Vagina (tissue), 2 donors: ENCODE data around the gene ACAP1. TPM values are rescaled to one million over a fixed set of nuclear protein-coding genes. Genes with fewer than 3 reads are reported as not detected.
A peak's percentile ranks its signal among the peaks of the same experiment; 100 is the strongest.

Experiments
- DNase-seq, 2 donors: peaks; one replicate each; pipeline ENCODE4 v3.0.0-alpha.2; 2017; ENCODE audit errors: extremely low spot score in 2 of 2
- H3K27ac ChIP-seq: fragments of 200-600 bp; sonication (generic); one replicate; pipeline ENCODE4 v1.5.1; 2019
- H3K27me3 ChIP-seq: fragments of 200-600 bp; sonication (generic); one replicate; pipeline ENCODE4 v1.5.1; 2019
- H3K36me3 ChIP-seq, 2 donors: fragments of 200-600 bp; sonication (generic); one replicate each; pipeline ENCODE4 v1.5.1; 2017 to 2019
- H3K4me1 ChIP-seq: fragments of 200-600 bp; sonication (generic); one replicate; pipeline ENCODE4 v1.5.1; 2019
- H3K4me3 ChIP-seq, 2 donors: fragments of 200-600 bp; sonication (generic); 1 replicate in 1 of 2; 2 replicates in 1 of 2; pipeline ENCODE4 v1.5.1; 2016 to 2019
- H3K9me3 ChIP-seq: fragments of 200-600 bp; sonication (generic); one replicate; pipeline ENCODE4 v1.5.1; 2019
- CTCF ChIP-seq, 3 experiments: fragments of 450-650 bp in 2 of 3; fragments of 200-600 bp in 1 of 3; sonication (generic) in 1 of 3; IDR thresholded peaks; one replicate each; pipeline ENCODE4 v1.5.1; 2017 to 2019; ENCODE audit warnings: antibody characterized with exemption in 3 of 3, mild to moderate bottlenecking in 2 of 3, moderate library complexity in 2 of 3
- POLR2A ChIP-seq, 2 donors: fragments of 450-650 bp; IDR thresholded peaks; one replicate each; pipeline ENCODE4 v1.6.1; 2017; ENCODE audit warnings: antibody characterized with exemption in 2 of 2, mild to moderate bottlenecking in 2 of 2, moderate library complexity in 2 of 2
- POLR2AphosphoS5 ChIP-seq, 2 donors: sonication (generic); formaldehyde crosslinking; IDR thresholded peaks; one replicate each; pipeline ENCODE4 v1.9.0; 2017; ENCODE audit warnings: antibody characterized with exemption in 2 of 2, mild to moderate bottlenecking in 2 of 2, low read depth in 1 of 2; ENCODE audit not compliant: insufficient read depth in 1 of 2
- intact Hi-C: fragments of 100-400 bp; cut with DNase I; formaldehyde crosslinking; loops from one replicate; pipeline ENCODE4 v1.15.1; 2023
- total RNA-seq: library from RNA; depleted of rRNA; stranded (reverse); fragments of >200 nt; gene quantifications from one replicate; pipeline ENCODE4 v1.2.3, GENCODE V29; 2016

Gene ACAP1
- total RNA-seq, 1 donor from 2014 or later: 7.6 TPM

GRCh38 chr17:7307686-7308624, 28.4 kb upstream of the ACAP1 start:
- TF ChIP-seq POLR2AphosphoS5 (IDR thresholded peaks at IDR 0.05; ENCODE audit: insufficient read depth in 1 of 2, low read depth in 1 of 2): peak in 1 of 2 donors; percentile 47
- TF ChIP-seq POLR2A (IDR thresholded peaks at IDR 0.05): no peak
- H3K4me1 ChIP-seq: peaks cover 50% of the 10 kb centered on the region
- no peaks in the 10 kb centered on the region for H3K9me3 ChIP-seq
- intact Hi-C loops: no loop called here
- peak overlapping the region; percentile 74 to 83 for H3K4me3 ChIP-seq
- DNase-seq: no peak
- H3K27me3 ChIP-seq: no peaks in the 10 kb centered on the region
- H3K27ac ChIP-seq: peak overlapping the region; percentile 94
- H3K36me3 ChIP-seq: peaks cover 3 to 36% of the 10 kb centered on the region in 2 donors

- peak overlapping the region; percentile 74 to 83 for H3K4me3 ChIP-seq
- TF ChIP-seq POLR2AphosphoS5 (IDR thresholded peaks at IDR 0.05; ENCODE audit: insufficient read depth in 1 of 2, low read depth in 1 of 2) (peak; percentile 32 to 95), POLR2A (IDR thresholded peaks at IDR 0.05) (peak in 1 of 2 donors; percentile 28), CTCF (IDR thresholded peaks at IDR 0.05) (no peak)
- peak overlapping the region; percentile 94 for H3K27ac ChIP-seq
- intact Hi-C loops: no loop called here
- DNase-seq: no peak
- no peaks in the 10 kb centered on the region for H3K9me3 ChIP-seq
- H3K4me1 ChIP-seq: peaks cover 59% of the 10 kb centered on the region
- H3K36me3 ChIP-seq: peaks cover 3 to 44% of the 10 kb centered on the region in 2 donors
- no peaks in the 10 kb centered on the region for H3K27me3 ChIP-seq
These were observed 27.5 kb upstream of the ACAP1 start for GRCh38 chr17:7308625-7309433.

GRCh38 chr17:7309628-7310027, 26.7 kb upstream of the ACAP1 start:
- Histone ChIP-seq H3K27ac (peak overlapping the region; percentile 94), H3K27me3 (no peaks in the 10 kb centered on the region), H3K36me3 (peaks cover 3 to 47% of the 10 kb centered on the region in 2 donors), H3K4me3 (no peak overlapping the region), H3K4me1 (peaks cover 67% of the 10 kb centered on the region), H3K9me3 (no peaks in the 10 kb centered on the region)
- TF ChIP-seq POLR2A (IDR thresholded peaks at IDR 0.05) (no peak), CTCF (IDR thresholded peaks at IDR 0.05) (no peak), POLR2AphosphoS5 (IDR thresholded peaks at IDR 0.05; ENCODE audit: insufficient read depth in 1 of 2, low read depth in 1 of 2) (no peak)
- DNase-seq: no peak
- intact Hi-C loops: loop anchor here (5.0 kb wide), 1 partner anchor 38 kb away; no protein-coding TSS in a partner anchor

GRCh38 chr17:7311110-7311705, 25.1 kb upstream of the ACAP1 start:
- Histone ChIP-seq H3K27ac (no peak overlapping the region), H3K36me3 (peaks cover 3 to 47% of the 10 kb centered on the region in 2 donors), H3K9me3 (no peaks in the 10 kb centered on the region), H3K4me1 (peaks cover 74% of the 10 kb centered on the region), H3K4me3 (no peak overlapping the region), H3K27me3 (no peaks in the 10 kb centered on the region)
- TF ChIP-seq POLR2AphosphoS5 (IDR thresholded peaks at IDR 0.05; ENCODE audit: insufficient read depth in 1 of 2, low read depth in 1 of 2) (no peak), POLR2A (IDR thresholded peaks at IDR 0.05) (no peak), CTCF (IDR thresholded peaks at IDR 0.05) (no peak)
- intact Hi-C loops: loop anchor here (5.0 kb wide), 1 partner anchor 36 kb away; no protein-coding TSS in a partner anchor
- no peak for DNase-seq
